Measurements from ENCODE around the gene CD46. TPM values are rescaled to one million over a fixed set of nuclear protein-coding genes. Genes with fewer than 3 reads are reported as not detected.

The CD46 gene
- total and polyA plus RNA-seq, 10 of the 15 experiments (the other 5 are each of a cell fraction or from before 2014, with no cell fraction given) = 61.1 to 198 (median 81.4) TPM

DNA sequence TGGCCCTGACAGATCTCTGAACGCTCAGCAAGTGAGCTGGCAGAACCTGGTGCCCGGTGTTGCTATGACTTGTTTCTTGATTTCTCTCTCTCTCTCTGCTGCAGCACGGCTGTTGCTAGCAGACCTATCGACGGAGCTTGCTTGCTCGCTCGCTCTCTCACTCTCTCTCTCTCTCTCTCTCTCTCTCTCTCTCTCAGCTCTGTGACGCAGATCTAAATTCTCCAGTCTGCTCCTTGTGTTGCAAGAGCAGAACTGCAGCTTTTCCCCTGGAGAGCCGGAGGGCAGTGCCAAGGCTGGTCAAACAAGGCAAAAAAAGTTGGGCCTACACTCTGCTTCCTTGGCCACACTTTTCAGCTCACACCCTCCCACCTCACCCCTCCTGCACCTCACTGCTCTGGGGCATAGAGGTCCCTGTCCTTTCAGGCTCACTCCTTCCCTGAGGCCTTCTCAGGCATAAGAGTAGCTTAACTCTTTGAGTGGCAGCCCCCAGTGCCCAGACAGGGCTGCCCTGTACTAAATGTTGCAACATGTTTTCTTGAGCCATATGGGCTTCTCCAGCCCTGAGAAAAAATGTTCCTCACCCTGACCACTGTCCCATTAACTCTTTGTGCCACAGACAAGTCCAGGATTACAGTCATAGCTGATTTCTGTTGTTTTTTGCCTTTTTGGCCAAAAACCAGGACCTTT, 72.2 kb downstream of the CD46 start (continued):
- TF ChIP-seq, protein P1, sequence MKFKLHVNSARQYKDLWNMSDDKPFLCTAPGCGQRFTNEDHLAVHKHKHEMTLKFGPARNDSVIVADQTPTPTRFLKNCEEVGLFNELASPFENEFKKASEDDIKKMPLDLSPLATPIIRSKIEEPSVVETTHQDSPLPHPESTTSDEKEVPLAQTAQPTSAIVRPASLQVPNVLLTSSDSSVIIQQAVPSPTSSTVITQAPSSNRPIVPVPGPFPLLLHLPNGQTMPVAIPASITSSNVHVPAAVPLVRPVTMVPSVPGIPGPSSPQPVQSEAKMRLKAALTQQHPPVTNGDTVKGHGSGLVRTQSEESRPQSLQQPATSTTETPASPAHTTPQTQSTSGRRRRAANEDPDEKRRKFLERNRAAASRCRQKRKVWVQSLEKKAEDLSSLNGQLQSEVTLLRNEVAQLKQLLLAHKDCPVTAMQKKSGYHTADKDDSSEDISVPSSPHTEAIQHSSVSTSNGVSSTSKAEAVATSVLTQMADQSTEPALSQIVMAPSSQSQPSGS (IDR thresholded peaks at IDR 0.05; ENCODE audit: low read length) = peak; percentile 65; the same call in 1 of the 2 replicates
- TF ChIP-seq, protein P2, sequence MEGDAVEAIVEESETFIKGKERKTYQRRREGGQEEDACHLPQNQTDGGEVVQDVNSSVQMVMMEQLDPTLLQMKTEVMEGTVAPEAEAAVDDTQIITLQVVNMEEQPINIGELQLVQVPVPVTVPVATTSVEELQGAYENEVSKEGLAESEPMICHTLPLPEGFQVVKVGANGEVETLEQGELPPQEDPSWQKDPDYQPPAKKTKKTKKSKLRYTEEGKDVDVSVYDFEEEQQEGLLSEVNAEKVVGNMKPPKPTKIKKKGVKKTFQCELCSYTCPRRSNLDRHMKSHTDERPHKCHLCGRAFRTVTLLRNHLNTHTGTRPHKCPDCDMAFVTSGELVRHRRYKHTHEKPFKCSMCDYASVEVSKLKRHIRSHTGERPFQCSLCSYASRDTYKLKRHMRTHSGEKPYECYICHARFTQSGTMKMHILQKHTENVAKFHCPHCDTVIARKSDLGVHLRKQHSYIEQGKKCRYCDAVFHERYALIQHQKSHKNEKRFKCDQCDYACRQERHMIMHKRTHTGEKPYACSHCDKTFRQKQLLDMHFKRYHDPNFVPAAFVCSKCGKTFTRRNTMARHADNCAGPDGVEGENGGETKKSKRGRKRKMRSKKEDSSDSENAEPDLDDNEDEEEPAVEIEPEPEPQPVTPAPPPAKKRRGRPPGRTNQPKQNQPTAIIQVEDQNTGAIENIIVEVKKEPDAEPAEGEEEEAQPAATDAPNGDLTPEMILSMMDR (IDR thresholded peaks at IDR 0.05 in 2 of 3, conservative IDR thresholded peaks at IDR 0.05 in 1 of 3; ENCODE audit: control insufficient read depth in 2 of 3, extremely low read depth in 1 of 3, insufficient read depth in 1 of 3, low read depth in 3 of 3, low read length in 3 of 3) = peak; percentile 47 to 61 (median 58)
- TF ChIP-seq MYC (IDR thresholded peaks at IDR 0.05; ENCODE audit: insufficient read depth, insufficient read length, insufficient replicate concordance, low read length, severe bottlenecking) = no peak
- no peak for TF ChIP-seq CBX3 (IDR thresholded peaks at IDR 0.05; ENCODE audit: borderline replicate concordance, low read depth)
- no peak for TF ChIP-seq BMI1 (IDR thresholded peaks at IDR 0.05; ENCODE audit: borderline replicate concordance)
- peak; percentile 87; the same call in 1 of the 2 replicates for TF ChIP-seq SIN3A (IDR thresholded peaks at IDR 0.05; ENCODE audit: low read depth, low read length)
- TF ChIP-seq IKZF2 (IDR thresholded peaks at IDR 0.05) = peak; percentile 89 to 96
- TF ChIP-seq SMAD1 (IDR thresholded peaks at IDR 0.05; ENCODE audit: low read depth, partially characterized antibody) = peak; percentile 79
- peak; percentile 87 for TF ChIP-seq IKZF1 (conservative IDR thresholded peaks at IDR 0.05)
- peak; percentile 74; the same call in 1 of the 2 replicates for TF ChIP-seq TBL1XR1 (IDR thresholded peaks at IDR 0.05; ENCODE audit: low read depth, low read length)
- 0 out of 2 replicates have a peak, but pooled peaks have one; percentile 14 for TF ChIP-seq MYB (IDR thresholded peaks at IDR 0.05; ENCODE audit: borderline replicate concordance, low read depth, low read length)
- TF ChIP-seq, protein P3, sequence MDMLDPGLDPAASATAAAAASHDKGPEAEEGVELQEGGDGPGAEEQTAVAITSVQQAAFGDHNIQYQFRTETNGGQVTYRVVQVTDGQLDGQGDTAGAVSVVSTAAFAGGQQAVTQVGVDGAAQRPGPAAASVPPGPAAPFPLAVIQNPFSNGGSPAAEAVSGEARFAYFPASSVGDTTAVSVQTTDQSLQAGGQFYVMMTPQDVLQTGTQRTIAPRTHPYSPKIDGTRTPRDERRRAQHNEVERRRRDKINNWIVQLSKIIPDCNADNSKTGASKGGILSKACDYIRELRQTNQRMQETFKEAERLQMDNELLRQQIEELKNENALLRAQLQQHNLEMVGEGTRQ (IDR thresholded peaks at IDR 0.05; ENCODE audit: borderline replicate concordance, low read depth, low read length) = no peak
- TF ChIP-seq BACH1 (IDR thresholded peaks at IDR 0.05; ENCODE audit: borderline replicate concordance) = 0 out of 2 replicates have a peak, but pooled peaks have one; percentile 45
- TF ChIP-seq EED (IDR thresholded peaks at IDR 0.05; ENCODE audit: low read depth) = peak; percentile 73
- TF ChIP-seq TCF7 (IDR thresholded peaks at IDR 0.05; ENCODE audit: borderline replicate concordance) = peak; percentile 85
- TF ChIP-seq PAX5 (IDR thresholded peaks at IDR 0.05; ENCODE audit: borderline replicate concordance, low read depth, low read length) = peak; percentile 43; the same call in 1 of the 2 replicates
- TF ChIP-seq TCF12 (IDR thresholded peaks at IDR 0.05; ENCODE audit: low read depth, low read length) = peak; percentile 76
- TF ChIP-seq, protein P4, sequence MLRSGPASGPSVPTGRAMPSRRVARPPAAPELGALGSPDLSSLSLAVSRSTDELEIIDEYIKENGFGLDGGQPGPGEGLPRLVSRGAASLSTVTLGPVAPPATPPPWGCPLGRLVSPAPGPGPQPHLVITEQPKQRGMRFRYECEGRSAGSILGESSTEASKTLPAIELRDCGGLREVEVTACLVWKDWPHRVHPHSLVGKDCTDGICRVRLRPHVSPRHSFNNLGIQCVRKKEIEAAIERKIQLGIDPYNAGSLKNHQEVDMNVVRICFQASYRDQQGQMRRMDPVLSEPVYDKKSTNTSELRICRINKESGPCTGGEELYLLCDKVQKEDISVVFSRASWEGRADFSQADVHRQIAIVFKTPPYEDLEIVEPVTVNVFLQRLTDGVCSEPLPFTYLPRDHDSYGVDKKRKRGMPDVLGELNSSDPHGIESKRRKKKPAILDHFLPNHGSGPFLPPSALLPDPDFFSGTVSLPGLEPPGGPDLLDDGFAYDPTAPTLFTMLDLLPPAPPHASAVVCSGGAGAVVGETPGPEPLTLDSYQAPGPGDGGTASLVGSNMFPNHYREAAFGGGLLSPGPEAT (IDR thresholded peaks at IDR 0.05; ENCODE audit: low read depth) = peak; percentile 13; the same call in 1 of the 2 replicates
- TF ChIP-seq KLF5 (IDR thresholded peaks at IDR 0.05; ENCODE audit: partially characterized antibody) = no peak
- TF ChIP-seq, protein P5, sequence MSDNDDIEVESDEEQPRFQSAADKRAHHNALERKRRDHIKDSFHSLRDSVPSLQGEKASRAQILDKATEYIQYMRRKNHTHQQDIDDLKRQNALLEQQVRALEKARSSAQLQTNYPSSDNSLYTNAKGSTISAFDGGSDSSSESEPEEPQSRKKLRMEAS (IDR thresholded peaks at IDR 0.05; ENCODE audit: low read depth, low read length) = no peak
